ENCODE results near the gene LRRC26. TPM values are rescaled to one million over a fixed set of nuclear protein-coding genes. Genes with fewer than 3 reads are reported as not detected.

Gene LRRC26
- total RNA-seq, 5 donors from 2014 or later (not counting 1 experiment from before 2014, with no cell fraction given), result not detected

DNA sequence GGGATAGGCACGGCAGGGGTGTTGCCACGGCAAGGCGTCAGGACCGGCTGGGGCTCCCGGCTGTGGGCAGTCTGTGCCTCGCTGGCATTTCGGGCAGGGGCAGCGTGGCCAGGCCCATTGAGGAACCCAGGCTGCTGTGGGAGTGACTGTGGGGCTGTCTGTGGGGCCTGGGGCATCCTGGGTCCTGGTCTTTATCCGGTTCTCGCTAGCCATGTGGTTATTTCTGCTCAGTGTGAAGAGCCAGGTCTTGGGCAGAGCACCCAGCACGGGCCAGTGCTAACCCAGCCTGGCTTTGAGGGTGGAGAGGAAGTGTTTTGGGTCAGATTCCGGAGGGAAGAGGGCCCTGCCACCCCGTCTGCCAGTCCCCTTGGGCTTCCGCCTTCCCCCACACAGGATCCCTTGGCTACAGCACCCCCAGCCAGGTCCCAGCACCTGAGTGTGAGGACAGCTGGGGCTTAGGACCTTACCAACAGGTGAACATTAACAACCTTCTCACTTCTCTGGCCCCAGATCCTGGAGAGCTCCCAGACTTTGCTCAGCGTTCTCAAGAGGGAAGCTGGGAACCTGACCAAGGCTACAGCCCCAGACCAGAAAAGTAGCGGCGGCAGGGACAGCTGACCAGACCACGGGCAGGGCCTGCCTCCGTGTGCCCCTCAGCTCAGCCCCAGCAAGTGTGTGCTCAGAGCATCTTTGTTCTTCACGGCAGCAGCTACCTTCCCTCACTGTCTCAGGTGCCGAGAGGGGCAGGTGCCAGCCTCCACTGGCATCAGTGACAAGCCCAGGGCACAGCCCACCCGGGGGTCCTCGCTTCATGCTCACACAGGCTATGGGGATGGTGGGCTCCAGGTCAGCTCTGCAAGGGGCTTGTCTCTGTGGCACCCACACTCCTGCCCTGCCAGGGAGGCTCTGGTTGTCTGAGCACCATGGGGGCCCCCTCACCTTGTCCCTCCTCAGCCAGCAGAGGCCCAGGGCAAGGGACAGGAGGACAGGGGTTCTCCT lies 19.7 kb upstream of the LRRC26 start:
- Mint-ChIP-seq H3K4me1 (peaks cover 17 to 41% (median 38%) of the 10 kb centered on the region in 3 donors), H3K4me3 (peak overlapping the region; percentile 86 to 90 (median 88)), H3K36me3 (peaks cover 5% of the 10 kb centered on the region), H3K9me3 (no peaks in the 10 kb centered on the region), H3K27ac (peak overlapping the region; percentile 90 to 91), H3K27me3 (no peaks in the 10 kb centered on the region)
- no peak for ATAC-seq (replicated peaks in 1 of 4)
- ChIA-PET CTCF (interaction anchor here in 1 of 2 donors (0.6 to 1.4 kb wide), 5 partner anchors 11 to 399 kb away, joined by 3 to 5 read pairs (median 3); partner anchors contain the start of genes TMEM141 and TPRN), POLR2A (interaction anchor here in 1 of 2 donors (0.5 to 1.1 kb wide), 5 partner anchors 11 to 130 kb away, joined by 3 to 6 read pairs (median 4); partner anchors contain the start of genes TPRN and TUBB4B)
- Histone ChIP-seq H3K36me3 (ENCODE audit: control insufficient read depth in 2 of 2, extremely low read depth in 1 of 2, insufficient read depth in 1 of 2, low read length in 1 of 2) (peaks cover 5 to 33% of the 10 kb centered on the region in 2 donors), H3K27me3 (replicated peaks in 1 of 2; ENCODE audit: control insufficient read depth in 2 of 2, extremely low read depth in 1 of 2, insufficient read depth in 2 of 2, low read length in 1 of 2) (no peaks in the 10 kb centered on the region), H3K9me3 (no peaks in the 10 kb centered on the region), H3K27ac (ENCODE audit: low read length) (peak overlapping the region; percentile 77), H3K4me3 (ENCODE audit: control insufficient read depth in 1 of 2, extremely low read depth in 1 of 2, low read length in 1 of 2) (peak overlapping the region; percentile 91 to 99), H3K4me1 (ENCODE audit: control insufficient read depth in 1 of 2, extremely low read depth in 1 of 2, insufficient read depth in 2 of 2, low read length in 2 of 2) (peaks cover 13 to 54% of the 10 kb centered on the region in 2 experiments)
- WGBS (ENCODE audit: insufficient coverage), result 47% methylated on average over 18 of the region's 23 CpGs
- DNase-seq, result no peak

GRCh38 chr9:137188490-137189296 lies 18.8 kb upstream of the LRRC26 start, which contains the start of the genes ANAPC2 and SSNA1:
Gene ANAPC2 (minus strand): TSS chr9:137188560. CDS start chr9:137188532, 28 bp downstream.
Gene SSNA1 (plus strand): TSS chr9:137188676. CDS start chr9:137188727, 51 bp downstream.
- peak within 1 kb of the TSS; percentile 91 to 99 for H3K4me3 ChIP-seq (ENCODE audit: control insufficient read depth in 1 of 2, extremely low read depth in 1 of 2, low read length in 1 of 2)
- Mint-ChIP-seq H3K4me3 (peak within 1 kb of the TSS; percentile 87 to 91 (median 88)), H3K27ac (peak within 1 kb of the TSS; percentile 90 to 91), H3K9me3 (no peaks in the 10 kb centered on the region), H3K36me3 (peaks cover 11% of the 10 kb centered on the region), H3K4me1 (peaks cover 22 to 46% (median 42%) of the 10 kb centered on the region in 3 donors), H3K27me3 (no peaks in the 10 kb centered on the region)
- H3K27ac ChIP-seq (ENCODE audit: low read length), result peak within 1 kb of the TSS; percentile 77
- POLR2A ChIA-PET, result interaction anchor here (0.5 to 1.1 kb wide), 6 partner anchors 10 to 750 kb away, joined by 3 to 6 read pairs (median 4); partner anchors contain the start of gene TUBB4B (in 1 of the 2)
- ATAC-seq (replicated peaks in 1 of 4) (peak; percentile 78 to 85 (median 80)), DNase-seq (peak; percentile 75 to 98 (median 88))
- peaks cover 6 to 42% of the 10 kb centered on the region in 2 donors for H3K36me3 ChIP-seq (ENCODE audit: control insufficient read depth in 2 of 2, extremely low read depth in 1 of 2, insufficient read depth in 1 of 2, low read length in 1 of 2)
- peaks cover 13 to 54% of the 10 kb centered on the region in 2 experiments for H3K4me1 ChIP-seq (ENCODE audit: control insufficient read depth in 1 of 2, extremely low read depth in 1 of 2, insufficient read depth in 2 of 2, low read length in 2 of 2)
- no peaks in the 10 kb centered on the region for H3K9me3 ChIP-seq
- no peaks in the 10 kb centered on the region for H3K27me3 ChIP-seq (replicated peaks in 1 of 2; ENCODE audit: control insufficient read depth in 2 of 2, extremely low read depth in 1 of 2, insufficient read depth in 2 of 2, low read length in 1 of 2)
- WGBS (ENCODE audit: insufficient coverage), result under 1% methylated on average over 98 of the region's 98 CpGs
- CTCF ChIA-PET, result interaction anchor here in 1 of 2 donors (0.6 to 1.4 kb wide), 5 partner anchors 12 to 398 kb away, joined by 3 to 5 read pairs (median 3); partner anchors contain the start of genes TMEM141 and TPRN

- no peaks in the 10 kb centered on the region for H3K9me3 ChIP-seq
- no peaks in the 10 kb centered on the region for H3K27me3 ChIP-seq (replicated peaks in 1 of 2; ENCODE audit: control insufficient read depth in 2 of 2, extremely low read depth in 1 of 2, insufficient read depth in 2 of 2, low read length in 1 of 2)
- Mint-ChIP-seq H3K36me3 (peaks cover 15% of the 10 kb centered on the region), H3K4me1 (peaks cover 22 to 46% (median 42%) of the 10 kb centered on the region in 3 donors), H3K27ac (peak overlapping the region; percentile 85 to 90), H3K27me3 (no peaks in the 10 kb centered on the region), H3K9me3 (no peaks in the 10 kb centered on the region), H3K4me3 (peak overlapping the region; percentile 87 to 91 (median 88))
- peak overlapping the region; percentile 91 to 99 for H3K4me3 ChIP-seq (ENCODE audit: control insufficient read depth in 1 of 2, extremely low read depth in 1 of 2, low read length in 1 of 2)
- ATAC-seq (replicated peaks in 1 of 4) (peak in 1 of 4 experiments; percentile 26), DNase-seq (no peak)
- peaks cover 7 to 48% of the 10 kb centered on the region in 2 donors for H3K36me3 ChIP-seq (ENCODE audit: control insufficient read depth in 2 of 2, extremely low read depth in 1 of 2, insufficient read depth in 1 of 2, low read length in 1 of 2)
- ChIA-PET CTCF (interaction anchor here in 1 of 2 donors (1.4 kb wide), 2 partner anchors 13 to 59 kb away, joined by 3 to 4 read pairs; partner anchors contain the start of gene TPRN), POLR2A (interaction anchor here (0.9 to 1.0 kb wide), 2 partner anchors 15 to 53 kb away, joined by 3 read pairs; partner anchors contain the start of gene TUBB4B (in 1 of the 2))
- peaks cover 13 to 54% of the 10 kb centered on the region in 2 experiments for H3K4me1 ChIP-seq (ENCODE audit: control insufficient read depth in 1 of 2, extremely low read depth in 1 of 2, insufficient read depth in 2 of 2, low read length in 2 of 2)
- WGBS (ENCODE audit: insufficient coverage), result under 1% methylated on average over 30 of the region's 31 CpGs
- H3K27ac ChIP-seq (ENCODE audit: low read length), result peak overlapping the region; percentile 74
These were observed 18.2 kb upstream of the LRRC26 start for GRCh38 chr9:137188086-137188489.

- Mint-ChIP-seq H3K4me3 (peak overlapping the region; percentile 87 to 91 (median 88)), H3K27me3 (no peaks in the 10 kb centered on the region), H3K4me1 (peaks cover 22 to 46% (median 42%) of the 10 kb centered on the region in 3 donors), H3K27ac (peak overlapping the region; percentile 83 to 85), H3K36me3 (peaks cover 15% of the 10 kb centered on the region), H3K9me3 (no peaks in the 10 kb centered on the region)
- H3K9me3 ChIP-seq, result no peaks in the 10 kb centered on the region
- H3K27me3 ChIP-seq (replicated peaks in 1 of 2; ENCODE audit: control insufficient read depth in 2 of 2, extremely low read depth in 1 of 2, insufficient read depth in 2 of 2, low read length in 1 of 2), result no peaks in the 10 kb centered on the region
- H3K36me3 ChIP-seq (ENCODE audit: control insufficient read depth in 2 of 2, extremely low read depth in 1 of 2, insufficient read depth in 1 of 2, low read length in 1 of 2), result peaks cover 7 to 55% of the 10 kb centered on the region in 2 donors
- H3K4me1 ChIP-seq (ENCODE audit: control insufficient read depth in 1 of 2, extremely low read depth in 1 of 2, insufficient read depth in 2 of 2, low read length in 2 of 2), result peaks cover 13 to 54% of the 10 kb centered on the region in 2 experiments
- 91% methylated on average over 14 of the region's 15 CpGs for WGBS (ENCODE audit: insufficient coverage)
- H3K27ac ChIP-seq (ENCODE audit: low read length), result no peak overlapping the region
- DNase-seq (no peak), ATAC-seq (replicated peaks in 1 of 4) (no peak)
- CTCF ChIA-PET, result no interaction called here
- POLR2A ChIA-PET, result interaction anchor here (0.9 to 1.0 kb wide), 2 partner anchors 15 to 54 kb away, joined by 3 read pairs; partner anchors contain the start of gene TUBB4B (in 1 of the 2)
- peak overlapping the region; percentile 91 to 99 for H3K4me3 ChIP-seq (ENCODE audit: control insufficient read depth in 1 of 2, extremely low read depth in 1 of 2, low read length in 1 of 2)
These were observed 17.5 kb upstream of the LRRC26 start for GRCh38 chr9:137187386-137187785.

DNA sequence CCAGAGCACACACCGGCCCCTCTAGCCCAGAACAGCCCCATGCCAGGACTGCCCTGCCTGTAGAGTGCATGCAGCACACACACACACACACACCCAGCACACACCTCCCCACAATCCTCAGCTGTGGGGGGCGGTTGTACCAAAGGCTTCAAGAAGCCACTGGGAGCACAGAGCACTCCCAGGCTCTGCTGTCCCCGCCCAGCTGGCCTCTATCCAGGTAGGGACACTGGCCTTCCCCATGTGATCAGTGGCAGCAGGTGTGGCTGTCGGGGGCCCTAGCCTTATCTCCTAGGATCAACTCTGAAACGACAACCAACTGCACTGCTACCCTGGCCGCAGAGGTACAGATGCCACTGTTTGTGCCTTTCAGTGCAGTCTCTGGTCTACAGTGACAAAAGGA lies 16.5 kb upstream of the LRRC26 start:
- 83% methylated on average over 6 of the region's 6 CpGs for WGBS (ENCODE audit: insufficient coverage)
- H3K27me3 Mint-ChIP-seq, result no peaks in the 10 kb centered on the region
- ChIA-PET CTCF (no interaction called here), POLR2A (no interaction called here)
- H3K9me3 ChIP-seq, result no peaks in the 10 kb centered on the region
- H3K9me3 Mint-ChIP-seq, result no peaks in the 10 kb centered on the region
- no peak overlapping the region for H3K27ac ChIP-seq (ENCODE audit: low read length)
- peaks cover 12 to 60% of the 10 kb centered on the region in 2 donors for H3K36me3 ChIP-seq (ENCODE audit: control insufficient read depth in 2 of 2, extremely low read depth in 1 of 2, insufficient read depth in 1 of 2, low read length in 1 of 2)
- H3K4me3 ChIP-seq (ENCODE audit: control insufficient read depth in 1 of 2, extremely low read depth in 1 of 2, low read length in 1 of 2), result no peak overlapping the region
- peaks cover 22 to 46% (median 42%) of the 10 kb centered on the region in 3 donors for H3K4me1 Mint-ChIP-seq
- peaks cover 13 to 54% of the 10 kb centered on the region in 2 experiments for H3K4me1 ChIP-seq (ENCODE audit: control insufficient read depth in 1 of 2, extremely low read depth in 1 of 2, insufficient read depth in 2 of 2, low read length in 2 of 2)
- no peaks in the 10 kb centered on the region for H3K27me3 ChIP-seq (replicated peaks in 1 of 2; ENCODE audit: control insufficient read depth in 2 of 2, extremely low read depth in 1 of 2, insufficient read depth in 2 of 2, low read length in 1 of 2)
- ATAC-seq (replicated peaks in 1 of 4) (no peak), DNase-seq (no peak)
- H3K27ac Mint-ChIP-seq, result no peak overlapping the region
- H3K36me3 Mint-ChIP-seq, result peaks cover 21% of the 10 kb centered on the region
- peak overlapping the region; percentile 87 to 91 (median 88) for H3K4me3 Mint-ChIP-seq
